HUES64 (cell line): ENCODE results near the gene TM4SF1.
A peak's percentile ranks its signal among the peaks of the same experiment; 100 is the strongest.

Experiments used
- H3K27ac ChIP-seq: 2 replicates; pipeline ENCODE4 v1.7.0; 2013; ENCODE audit warnings: low read depth, low read length, inconsistent platforms
- H3K27me3 ChIP-seq: 2 replicates; pipeline ENCODE4 v1.6.1; 2013; ENCODE audit warnings: mild to moderate bottlenecking, low read length; ENCODE audit not compliant: insufficient read depth
- H3K36me3 ChIP-seq: 2 replicates; pipeline ENCODE4 v1.6.1; 2013; ENCODE audit warnings: mild to moderate bottlenecking, low read length; ENCODE audit not compliant: insufficient read depth
- H3K4me1 ChIP-seq: 2 replicates; pipeline ENCODE4 v1.6.1; 2013; ENCODE audit warnings: mild to moderate bottlenecking, low read length, moderate library complexity; ENCODE audit not compliant: insufficient read depth
- H3K4me3 ChIP-seq: 2 replicates; pipeline ENCODE4 v1.5.1; 2013; ENCODE audit warnings: mild to moderate bottlenecking, low read length, moderate library complexity
- H3K9ac ChIP-seq: 2 replicates; pipeline ENCODE4 v1.6.1; 2013; ENCODE audit warnings: mild to moderate bottlenecking, low read depth, low read length
- H3K9me3 ChIP-seq: 2 replicates; pipeline ENCODE4 v1.6.1; 2013; ENCODE audit warnings: low read depth, low read length; ENCODE audit not compliant: insufficient read depth
- WGBS: fragments of 150-250, 120-280 bp; methylation state at CpG from one replicate; pipeline ENCODE4 v1.1.7; 2013; ENCODE audit warnings: missing lambda C conversion rate; 5-methylcytosine and 5-hydroxymethylcytosine counted together

The TM4SF1 gene

GRCh38 chr3:149373235-149374125 is 4.0 kb downstream of the TM4SF1 start:
- Histone ChIP-seq H3K9ac (no peak overlapping the region), H3K9me3 (no peaks in the 10 kb centered on the region), H3K4me1 (peaks cover 48% of the 10 kb centered on the region), H3K27ac (no peak overlapping the region), H3K36me3 (no peaks in the 10 kb centered on the region), H3K4me3 (no peak overlapping the region), H3K27me3 (no peaks in the 10 kb centered on the region)
- WGBS: 82% methylated on average over 2 of the region's 2 CpGs

DNA sequence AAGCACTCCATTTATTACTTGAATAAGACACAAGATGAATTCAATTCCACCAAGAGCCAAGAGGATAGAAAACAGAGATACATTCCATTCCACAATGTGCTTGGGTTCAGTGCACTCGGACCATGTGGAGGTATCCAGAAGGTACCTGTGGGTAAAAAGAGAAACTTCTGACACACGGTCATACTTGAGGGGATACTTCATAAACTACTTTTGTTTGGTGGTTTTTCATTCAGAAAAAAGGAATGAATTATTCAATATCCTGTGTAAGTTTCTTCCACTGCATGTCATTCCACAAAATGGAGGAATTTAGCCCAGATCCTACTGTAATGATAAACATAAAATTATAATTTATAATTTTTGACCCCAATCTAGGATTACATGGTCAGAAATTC is 5.7 kb downstream of the TM4SF1 start:
- Histone ChIP-seq H3K27ac (peak overlapping the region; percentile 95; the same call in 1 of the 2 replicates), H3K9me3 (no peaks in the 10 kb centered on the region), H3K4me1 (peaks cover 53% of the 10 kb centered on the region), H3K27me3 (no peaks in the 10 kb centered on the region), H3K4me3 (no peak overlapping the region), H3K9ac (no peak overlapping the region), H3K36me3 (no peaks in the 10 kb centered on the region)
- WGBS: 100% methylated on average over 2 of the region's 2 CpGs

DNA sequence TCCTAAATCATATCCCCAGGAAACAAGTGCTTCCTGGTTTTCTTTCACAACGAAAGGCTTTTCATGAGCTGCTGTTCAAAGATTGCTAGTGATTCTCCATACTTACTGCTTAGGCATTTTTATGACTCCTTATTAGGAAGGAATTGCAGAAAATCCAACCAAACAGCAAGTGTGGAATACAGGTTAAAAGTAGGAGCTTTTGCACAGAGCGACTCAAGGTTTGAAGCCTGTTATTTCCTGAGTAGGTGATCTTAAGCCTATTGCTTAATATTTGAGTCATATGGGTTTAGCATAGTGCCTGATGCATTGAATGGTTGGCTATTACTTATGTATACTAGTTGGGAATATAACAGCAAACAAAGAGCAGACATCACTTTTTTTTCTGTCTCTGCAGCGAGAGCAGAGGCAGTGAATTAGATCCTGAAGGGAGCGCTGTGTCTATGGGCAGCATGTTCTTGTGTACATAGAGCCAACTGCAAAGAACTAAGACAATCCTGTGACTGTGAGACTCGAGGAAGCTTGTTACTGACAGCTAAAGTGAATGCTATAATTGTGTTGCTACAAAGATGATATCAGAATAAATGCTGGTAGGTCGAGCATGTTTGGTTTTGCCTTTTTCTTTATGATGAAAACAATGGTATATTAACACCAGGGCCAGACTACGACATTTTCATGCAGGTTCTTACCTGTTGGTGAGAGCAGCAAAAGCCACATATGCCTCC is 6.3 kb downstream of the TM4SF1 start:
- peak overlapping the region; percentile 54; the same call in 1 of the 2 replicates for H3K9ac ChIP-seq
- 82% methylated on average over 7 of the region's 7 CpGs for WGBS
- H3K27me3 ChIP-seq: no peaks in the 10 kb centered on the region
- H3K36me3 ChIP-seq: no peaks in the 10 kb centered on the region
- peaks cover 53% of the 10 kb centered on the region for H3K4me1 ChIP-seq
- peak overlapping the region; percentile 95 for H3K27ac ChIP-seq
- H3K9me3 ChIP-seq: no peaks in the 10 kb centered on the region
- H3K4me3 ChIP-seq: no peak overlapping the region

DNA sequence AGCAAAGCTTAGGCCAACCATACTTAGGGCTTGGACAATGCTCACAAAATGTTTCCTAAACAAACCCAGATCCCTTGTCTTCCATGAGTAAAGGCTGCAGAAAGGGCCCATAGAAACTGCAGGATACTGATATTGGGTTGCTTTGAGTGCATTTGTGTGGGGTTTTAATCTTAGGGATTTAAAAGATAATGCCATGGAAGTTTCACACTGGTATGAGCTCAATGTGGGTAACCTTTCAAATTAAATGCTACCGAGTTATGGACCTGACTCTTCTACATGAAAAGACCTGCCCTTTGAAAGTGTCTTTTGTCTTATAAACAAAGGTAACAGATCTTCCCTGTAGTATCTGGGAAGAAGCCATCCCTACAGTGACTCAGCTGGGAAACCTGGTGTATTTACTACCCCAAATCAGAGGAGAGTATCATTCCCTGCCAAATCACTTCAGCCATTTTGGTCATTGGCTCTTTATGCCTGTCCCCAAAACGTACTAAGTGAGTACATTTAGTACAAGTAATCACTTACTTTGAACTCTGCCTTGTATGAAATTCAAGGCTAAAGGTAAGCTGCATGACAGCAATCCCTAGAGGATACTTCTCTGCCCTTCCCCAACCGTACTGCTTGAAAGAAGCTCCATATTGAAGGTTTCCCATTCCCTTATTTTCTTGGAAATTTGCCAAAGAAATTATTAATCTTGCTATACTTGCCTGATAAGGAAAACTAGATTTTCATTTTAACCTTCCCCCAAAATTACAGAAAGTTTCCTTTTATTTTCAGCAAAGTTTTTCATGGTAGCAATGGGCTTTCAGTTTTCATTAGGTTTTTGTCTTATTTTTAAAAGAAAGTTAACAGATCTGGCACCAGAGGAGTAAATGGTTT is 7.2 kb downstream of the TM4SF1 start:
- WGBS: 44% methylated on average over 3 of the region's 3 CpGs
- Histone ChIP-seq H3K36me3 (no peaks in the 10 kb centered on the region), H3K4me3 (no peak overlapping the region), H3K4me1 (peaks cover 58% of the 10 kb centered on the region), H3K9me3 (no peaks in the 10 kb centered on the region), H3K9ac (peak overlapping the region; percentile 54; the same call in 1 of the 2 replicates), H3K27ac (peak overlapping the region; percentile 95), H3K27me3 (no peaks in the 10 kb centered on the region)

GRCh38 chr3:149368674-149369497 is 8.6 kb downstream of the TM4SF1 start:
- H3K27ac ChIP-seq: peak overlapping the region; percentile 95; the same call in 1 of the 2 replicates
- H3K36me3 ChIP-seq: no peaks in the 10 kb centered on the region
- 65% methylated on average over 5 of the region's 6 CpGs for WGBS
- no peak overlapping the region for H3K4me3 ChIP-seq
- H3K27me3 ChIP-seq: no peaks in the 10 kb centered on the region
- H3K9me3 ChIP-seq: no peaks in the 10 kb centered on the region
- peaks cover 58% of the 10 kb centered on the region for H3K4me1 ChIP-seq
- H3K9ac ChIP-seq: peak overlapping the region; percentile 25; the same call in 1 of the 2 replicates

DNA sequence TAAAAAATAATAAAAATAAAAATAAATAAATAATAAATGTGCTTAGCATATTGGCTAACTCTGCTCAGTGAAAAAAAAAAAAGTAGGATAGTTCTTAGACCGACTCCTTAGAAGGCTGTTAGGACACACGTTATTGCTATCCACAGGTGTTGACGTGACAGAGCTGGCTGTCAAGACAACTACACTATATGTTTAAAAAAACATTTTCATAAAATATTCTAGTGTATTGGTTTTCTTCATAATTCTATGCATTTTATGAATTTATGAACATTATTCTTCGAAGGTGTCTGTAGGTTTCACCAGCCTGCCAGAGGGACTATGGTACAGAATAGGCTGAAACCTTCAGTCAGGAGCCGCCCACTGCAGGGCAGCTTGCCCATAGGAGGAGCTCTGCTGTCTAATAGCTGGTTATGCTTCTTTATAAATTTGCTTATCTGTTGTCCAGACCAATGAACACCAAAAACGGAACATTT is 9.2 kb downstream of the TM4SF1 start:
- Histone ChIP-seq H3K27me3 (no peaks in the 10 kb centered on the region), H3K4me1 (peaks cover 58% of the 10 kb centered on the region), H3K36me3 (no peaks in the 10 kb centered on the region), H3K9ac (no peak overlapping the region), H3K27ac (peak overlapping the region; percentile 95; the same call in 1 of the 2 replicates), H3K4me3 (no peak overlapping the region), H3K9me3 (no peaks in the 10 kb centered on the region)
- 92% methylated on average over 5 of the region's 6 CpGs for WGBS

GRCh38 chr3:149366941-149367840 is 10.3 kb downstream of the TM4SF1 start:
- no peaks in the 10 kb centered on the region for H3K27me3 ChIP-seq
- no peaks in the 10 kb centered on the region for H3K9me3 ChIP-seq
- H3K4me1 ChIP-seq: peaks cover 58% of the 10 kb centered on the region
- WGBS: 85% methylated on average over 3 of the region's 3 CpGs
- no peak overlapping the region for H3K4me3 ChIP-seq
- no peaks in the 10 kb centered on the region for H3K36me3 ChIP-seq
- no peak overlapping the region for H3K27ac ChIP-seq
- no peak overlapping the region for H3K9ac ChIP-seq

DNA sequence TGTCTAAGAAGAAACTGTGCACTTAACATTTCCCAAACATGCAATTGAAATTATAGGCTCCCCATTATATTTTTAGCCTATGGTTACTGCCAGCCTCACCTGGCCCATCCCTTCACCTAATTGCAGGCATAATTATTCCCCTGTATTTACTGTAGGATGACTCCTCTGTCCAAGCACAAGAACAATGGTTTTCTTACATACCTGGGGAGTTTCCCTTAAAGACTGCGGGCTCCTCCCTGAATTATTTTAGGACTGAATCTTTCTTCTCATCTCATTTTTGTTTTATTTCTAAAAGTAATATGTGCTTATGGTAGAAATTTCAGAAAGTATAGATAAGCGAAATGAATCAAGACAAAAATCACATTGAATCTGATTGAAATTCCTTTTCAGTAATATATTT is 11.4 kb downstream of the TM4SF1 start:
- peaks cover 56% of the 10 kb centered on the region for H3K4me1 ChIP-seq
- no peaks in the 10 kb centered on the region for H3K9me3 ChIP-seq
- H3K36me3 ChIP-seq: no peaks in the 10 kb centered on the region
- H3K4me3 ChIP-seq: no peak overlapping the region
- no peaks in the 10 kb centered on the region for H3K27me3 ChIP-seq
- no peak overlapping the region for H3K9ac ChIP-seq
- H3K27ac ChIP-seq: no peak overlapping the region
- WGBS: 100% methylated on average over 1 of the region's 2 CpGs

GRCh38 chr3:149364624-149365023 is 12.8 kb downstream of the TM4SF1 start:
- Histone ChIP-seq H3K9ac (no peak overlapping the region), H3K27me3 (no peaks in the 10 kb centered on the region), H3K4me1 (peaks cover 42% of the 10 kb centered on the region), H3K9me3 (no peaks in the 10 kb centered on the region), H3K36me3 (no peaks in the 10 kb centered on the region), H3K4me3 (no peak overlapping the region), H3K27ac (no peak overlapping the region)
- WGBS: 97% methylated on average over 2 of the region's 2 CpGs
